Kidney (tissue), 14 donors: ENCODE results near the gene CCR5. TPM values are rescaled to one million over a fixed set of nuclear protein-coding genes. Genes with fewer than 3 reads are reported as not detected.

Source experiments
- DNase-seq, 5 donors: peaks; one replicate each; pipeline ENCODE4 v3.0.0-alpha.2; 2013 to 2020
- FAIRE-seq: peaks from 2 replicates; lab custom pipeline; 2012; peaks lifted over from hg19 to GRCh38; lab: Jason Lieb, UNC
- H3K27ac ChIP-seq, 2 donors: one replicate each; pipeline ENCODE4 v1.7.0; 2013; ENCODE audit warnings: low read depth in 2 of 2, low read length in 2 of 2, inconsistent platforms in 1 of 2
- H3K27me3 ChIP-seq: one replicate; pipeline ENCODE4 v1.7.1; 2013; ENCODE audit warnings: low read length, inconsistent platforms; ENCODE audit not compliant: control insufficient read depth, insufficient read depth
- H3K36me3 ChIP-seq, 3 donors: one replicate each; pipeline versions ENCODE4 v1.7.0 to v1.7.1; 2013; ENCODE audit warnings: low read length in 3 of 3, control low read depth in 1 of 3, inconsistent platforms in 1 of 3; ENCODE audit not compliant: insufficient read depth in 3 of 3, control insufficient read depth in 2 of 3
- H3K4me1 ChIP-seq, 3 donors: one replicate each; pipeline versions ENCODE4 v1.7.0 to v1.7.1; 2013; ENCODE audit warnings: low read length in 3 of 3, inconsistent platforms in 1 of 3, low read depth in 1 of 3; ENCODE audit not compliant: control insufficient read depth in 2 of 3, insufficient read depth in 2 of 3
- H3K4me3 ChIP-seq, 3 donors: one replicate each; pipeline versions ENCODE4 v1.7.0 to v1.8.1; 2013; ENCODE audit warnings: low read length in 3 of 3, control low read depth in 1 of 3, inconsistent platforms in 1 of 3
- H3K9ac ChIP-seq, 3 donors: one replicate each; pipeline versions ENCODE4 v1.7.0 to v1.7.1; 2013; ENCODE audit warnings: low read length in 3 of 3, control low read depth in 1 of 3, inconsistent platforms in 1 of 3
- H3K9me3 ChIP-seq, 3 donors: one replicate each; pipeline versions ENCODE4 v1.7.0 to v1.7.1; 2013; ENCODE audit warnings: low read length in 3 of 3, control low read depth in 1 of 3, inconsistent platforms in 1 of 3; ENCODE audit not compliant: control insufficient read depth in 2 of 3, insufficient read depth in 1 of 3
- intact Hi-C: fragments of 100-400 bp; cut with DNase I; formaldehyde crosslinking; loops from one replicate; pipeline ENCODE4 v1.11.1; 2022
- polyA plus RNA-seq: library from polyadenylated mRNA; stranded (reverse); fragments of 350-450 nt; fragmentation: Illumina TruSeq; extraction: RNeasy Lipid Tissue Mini Kit (QIAGEN cat#74804); gene quantifications from one replicate; pipeline ENCODE4 v1.2.3, GENCODE V29; 2014; ENCODE audit warnings: low read depth, low replicate concordance; ENCODE audit not compliant: insufficient read depth
- total RNA-seq: library from RNA; stranded (reverse); fragmentation: NEBNext Ultra II Directional; extraction: Animal tissue kit (Norgen Biotek cat#: 25700); gene quantifications from one replicate; pipeline ENCODE4 v1.2.1, GENCODE V29; 2021
- TF ChIP-seq, protein P1 (sequence below): IDR thresholded peaks from 3 replicates; pipeline ENCODE4 v1.5.1; 2012; ENCODE audit warnings: mild to moderate bottlenecking, moderate library complexity, borderline replicate concordance; ENCODE audit not compliant: insufficient read depth; ENCODE audit errors: extremely low read depth
- donor health status: control.
- donor health status: control.
- donor health status: control.
- donor health status: control.
- donor health status: control.
- donor health status: DM: yes; HTN: yes; CAD: no.
- donor health status: Normal renal cell carcinoma (clear cell type).

The CCR5 gene
- total and polyA plus RNA-seq, 2 donors from 2014 or later, result 0.32 to 4.4 TPM

GRCh38 chr3:46337911-46338310, 32.8 kb upstream of the CCR5 start:
- no peak for FAIRE-seq
- Histone ChIP-seq H3K9ac (no peak overlapping the region), H3K36me3 (no peaks in the 10 kb centered on the region), H3K4me3 (no peak overlapping the region), H3K27ac (no peak overlapping the region), H3K4me1 (peaks cover 0 to 2% (median 0%) of the 10 kb centered on the region in 3 donors), H3K27me3 (no peaks in the 10 kb centered on the region), H3K9me3 (peaks cover 0 to 10% (median 2%) of the 10 kb centered on the region in 3 donors)
- DNase-seq, result no peak
- intact Hi-C loops, result no loop called here
- TF ChIP-seq, protein P1, sequence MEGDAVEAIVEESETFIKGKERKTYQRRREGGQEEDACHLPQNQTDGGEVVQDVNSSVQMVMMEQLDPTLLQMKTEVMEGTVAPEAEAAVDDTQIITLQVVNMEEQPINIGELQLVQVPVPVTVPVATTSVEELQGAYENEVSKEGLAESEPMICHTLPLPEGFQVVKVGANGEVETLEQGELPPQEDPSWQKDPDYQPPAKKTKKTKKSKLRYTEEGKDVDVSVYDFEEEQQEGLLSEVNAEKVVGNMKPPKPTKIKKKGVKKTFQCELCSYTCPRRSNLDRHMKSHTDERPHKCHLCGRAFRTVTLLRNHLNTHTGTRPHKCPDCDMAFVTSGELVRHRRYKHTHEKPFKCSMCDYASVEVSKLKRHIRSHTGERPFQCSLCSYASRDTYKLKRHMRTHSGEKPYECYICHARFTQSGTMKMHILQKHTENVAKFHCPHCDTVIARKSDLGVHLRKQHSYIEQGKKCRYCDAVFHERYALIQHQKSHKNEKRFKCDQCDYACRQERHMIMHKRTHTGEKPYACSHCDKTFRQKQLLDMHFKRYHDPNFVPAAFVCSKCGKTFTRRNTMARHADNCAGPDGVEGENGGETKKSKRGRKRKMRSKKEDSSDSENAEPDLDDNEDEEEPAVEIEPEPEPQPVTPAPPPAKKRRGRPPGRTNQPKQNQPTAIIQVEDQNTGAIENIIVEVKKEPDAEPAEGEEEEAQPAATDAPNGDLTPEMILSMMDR, result no peak

DNA sequence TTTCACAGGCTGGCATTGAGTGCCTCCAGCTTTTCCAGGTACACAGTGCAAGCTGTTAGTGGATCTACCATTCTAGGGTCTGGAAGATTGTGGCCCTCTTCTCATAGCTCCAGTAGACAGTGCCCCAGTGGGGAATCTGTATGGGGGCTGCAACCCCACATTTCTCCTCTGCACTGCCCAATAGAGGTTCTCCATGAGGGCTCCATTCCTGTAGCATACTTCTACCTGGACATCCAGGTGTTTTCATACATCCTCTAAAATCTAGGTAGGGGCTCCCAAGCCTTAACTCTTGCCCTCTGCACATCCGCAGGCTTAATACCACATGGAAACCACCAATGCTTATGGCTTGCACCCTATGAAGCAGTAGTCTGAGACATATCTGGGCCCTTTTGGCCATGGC, 31.9 kb upstream of the CCR5 start:
- no peak for FAIRE-seq
- DNase-seq, result no peak
- TF ChIP-seq, protein P1, result no peak
- intact Hi-C loops, result no loop called here
- Histone ChIP-seq H3K4me3 (no peak overlapping the region), H3K27ac (no peak overlapping the region), H3K9ac (no peak overlapping the region), H3K9me3 (peaks cover 0 to 10% (median 2%) of the 10 kb centered on the region in 3 donors), H3K27me3 (no peaks in the 10 kb centered on the region), H3K4me1 (peaks cover 0 to 2% (median 0%) of the 10 kb centered on the region in 3 donors), H3K36me3 (no peaks in the 10 kb centered on the region)

DNA sequence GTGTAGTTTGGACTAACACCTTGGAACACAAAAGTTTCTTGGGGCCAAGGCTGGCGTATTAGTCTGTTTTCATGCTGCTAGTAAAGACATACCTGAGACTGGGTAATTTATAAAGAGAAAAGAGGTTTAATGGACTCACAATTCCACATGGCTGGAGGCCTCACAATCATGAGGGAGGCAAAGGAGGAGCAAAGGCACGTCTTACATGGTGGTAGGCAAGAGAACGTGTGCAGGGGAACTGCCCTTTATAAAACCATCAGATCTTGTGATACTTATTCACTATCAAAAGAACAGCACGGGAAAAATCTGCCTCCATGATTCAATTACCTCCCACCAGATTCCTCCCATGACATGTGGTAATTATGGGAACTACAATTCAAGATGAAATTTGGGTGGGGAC, 26.3 kb upstream of the CCR5 start:
- no peaks in the 10 kb centered on the region for H3K4me1 ChIP-seq
- H3K36me3 ChIP-seq, result no peaks in the 10 kb centered on the region
- intact Hi-C loops, result no loop called here
- no peak overlapping the region for H3K27ac ChIP-seq
- TF ChIP-seq, protein P1, result no peak
- no peak for DNase-seq
- no peaks in the 10 kb centered on the region for H3K27me3 ChIP-seq
- H3K9ac ChIP-seq, result no peak overlapping the region
- peaks cover 0 to 2% (median 0%) of the 10 kb centered on the region in 3 donors for H3K9me3 ChIP-seq
- FAIRE-seq, result no peak
- H3K4me3 ChIP-seq, result no peak overlapping the region

DNA sequence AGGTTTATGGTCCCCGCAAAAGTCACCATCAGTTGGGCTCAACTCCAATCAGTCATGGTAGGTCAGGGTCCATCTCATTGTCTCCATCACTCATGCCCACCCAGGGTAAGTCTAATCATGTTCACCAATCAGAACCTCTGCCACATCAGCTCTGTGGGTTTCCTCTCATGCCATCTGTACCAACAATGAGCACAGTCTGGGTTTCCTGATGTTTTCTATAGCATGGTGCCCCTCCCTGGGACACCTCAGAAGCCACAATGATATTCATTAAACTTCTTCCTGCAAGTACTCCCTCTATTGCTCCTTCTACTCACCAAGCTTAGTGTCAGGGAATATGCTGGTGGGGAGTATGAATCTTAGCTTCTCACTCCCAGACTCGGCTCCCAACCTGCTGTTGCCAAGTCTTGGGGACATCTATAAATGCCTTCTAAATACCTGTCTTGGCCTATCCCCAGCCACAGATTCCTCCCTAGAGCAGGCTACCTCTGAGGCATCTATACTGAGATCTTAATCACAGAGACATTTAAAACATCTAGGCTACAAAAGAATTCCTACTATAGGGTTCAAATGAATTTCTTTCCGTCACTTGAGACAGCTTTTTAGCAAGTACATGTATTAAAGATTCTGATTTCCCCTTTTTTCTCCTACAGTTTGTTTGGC, 21.8 kb upstream of the CCR5 start:
- intact Hi-C loops, result no loop called here
- no peak for DNase-seq

More for the DNA sequence above, 21.8 kb upstream of the CCR5 start:
- H3K27me3 ChIP-seq, result no peaks in the 10 kb centered on the region
- no peak for FAIRE-seq
- H3K9me3 ChIP-seq, result no peaks in the 10 kb centered on the region
- TF ChIP-seq, protein P1, result no peak
- no peak overlapping the region for H3K4me3 ChIP-seq
- no peaks in the 10 kb centered on the region for H3K36me3 ChIP-seq
- no peak overlapping the region for H3K27ac ChIP-seq
- H3K9ac ChIP-seq, result no peak overlapping the region
- no peaks in the 10 kb centered on the region for H3K4me1 ChIP-seq
